Fibroblast of lung (primary cell): Measurements from ENCODE around the gene G6PC3.

Experiments used
- EZH2 ChIP-seq: IDR thresholded peaks from 2 replicates; pipeline ENCODE4 v1.5.1; 2012; ENCODE audit warnings: low read length, control low read depth, mild to moderate bottlenecking; ENCODE audit errors: missing control alignments
- TF ChIP-seq, protein P1 (sequence below), 2 donors: IDR thresholded peaks in 1 of 2; conservative IDR thresholded peaks in 1 of 2; 1 replicate in 1 of 2; 2 replicates in 1 of 2; pipeline ENCODE4 v1.5.1; 2011 to 2012; ENCODE audit warnings: low read length in 2 of 2, control low read depth in 1 of 2, inconsistent platforms in 1 of 2, low read depth in 1 of 2, mild to moderate bottlenecking in 1 of 2

DNA sequence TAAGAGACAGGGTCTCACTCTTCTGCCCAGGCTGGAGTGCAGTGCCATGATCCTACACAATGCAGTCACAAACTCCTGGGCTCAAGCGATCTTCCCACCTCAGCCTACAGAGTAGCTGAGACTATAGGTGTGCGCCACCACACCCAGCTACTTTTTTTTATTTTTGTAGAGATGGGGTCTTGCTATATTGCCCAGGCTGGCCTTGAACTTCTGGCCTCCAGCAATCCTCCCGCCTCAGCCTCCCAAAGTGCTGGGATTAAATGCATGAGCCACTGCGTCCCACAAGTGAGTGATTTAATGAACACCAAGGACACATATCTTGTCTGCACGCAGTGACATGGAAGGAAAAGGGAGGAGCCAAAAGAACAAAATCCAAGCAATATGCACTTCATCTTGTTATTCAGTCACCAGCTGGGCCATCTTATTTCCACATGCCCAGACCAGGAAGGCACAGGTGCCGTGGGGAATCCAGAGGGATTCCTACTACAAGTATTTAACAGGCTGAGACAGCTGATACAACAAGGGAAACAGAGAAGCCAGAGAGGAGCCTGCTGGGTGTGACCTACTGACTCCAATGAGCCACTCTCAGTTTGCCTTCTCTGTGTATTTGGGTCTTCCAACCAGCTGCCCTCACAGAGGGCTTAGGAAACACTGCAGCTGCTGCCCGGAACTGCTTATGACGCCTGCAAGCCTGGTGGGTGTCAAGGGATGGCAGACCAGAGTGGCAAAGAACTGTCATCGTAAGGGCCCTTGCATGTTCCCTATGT, 21.1 kb upstream of the G6PC3 start:
- TF ChIP-seq, protein P1, sequence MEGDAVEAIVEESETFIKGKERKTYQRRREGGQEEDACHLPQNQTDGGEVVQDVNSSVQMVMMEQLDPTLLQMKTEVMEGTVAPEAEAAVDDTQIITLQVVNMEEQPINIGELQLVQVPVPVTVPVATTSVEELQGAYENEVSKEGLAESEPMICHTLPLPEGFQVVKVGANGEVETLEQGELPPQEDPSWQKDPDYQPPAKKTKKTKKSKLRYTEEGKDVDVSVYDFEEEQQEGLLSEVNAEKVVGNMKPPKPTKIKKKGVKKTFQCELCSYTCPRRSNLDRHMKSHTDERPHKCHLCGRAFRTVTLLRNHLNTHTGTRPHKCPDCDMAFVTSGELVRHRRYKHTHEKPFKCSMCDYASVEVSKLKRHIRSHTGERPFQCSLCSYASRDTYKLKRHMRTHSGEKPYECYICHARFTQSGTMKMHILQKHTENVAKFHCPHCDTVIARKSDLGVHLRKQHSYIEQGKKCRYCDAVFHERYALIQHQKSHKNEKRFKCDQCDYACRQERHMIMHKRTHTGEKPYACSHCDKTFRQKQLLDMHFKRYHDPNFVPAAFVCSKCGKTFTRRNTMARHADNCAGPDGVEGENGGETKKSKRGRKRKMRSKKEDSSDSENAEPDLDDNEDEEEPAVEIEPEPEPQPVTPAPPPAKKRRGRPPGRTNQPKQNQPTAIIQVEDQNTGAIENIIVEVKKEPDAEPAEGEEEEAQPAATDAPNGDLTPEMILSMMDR (conservative IDR thresholded peaks at IDR 0.05 in 1 of 2, IDR thresholded peaks at IDR 0.05 in 1 of 2; ENCODE audit: low read depth in 1 of 2, low read length in 2 of 2) = no peak
- TF ChIP-seq EZH2 = no peak
